ENCODE results near the gene TUBA1C.

TUBA1C gene

GRCh38 chr12:49264873-49265792 is at the start of gene TUBA1C:
Gene TUBA1C, plus strand, starts transcription at chr12:49265082. Its CDS starts 100 bp downstream, at chr12:49265182.
- Histone ChIP-seq H3K27me3 (ENCODE audit: control insufficient read depth, insufficient read depth, low read length) (no peaks in the 10 kb centered on the region), H3K9ac (ENCODE audit: low read length) (peak within 1 kb of the TSS; percentile 99), H3K9me3 (ENCODE audit: control insufficient read depth, low read length) (no peaks in the 10 kb centered on the region), H3K4me1 (ENCODE audit: control insufficient read depth, insufficient read depth, low read length) (peaks cover 26% of the 10 kb centered on the region), H3K36me3 (ENCODE audit: control insufficient read depth, insufficient read depth, low read length) (no peaks in the 10 kb centered on the region), H3K4me3 (ENCODE audit: low read length) (peak within 1 kb of the TSS; percentile 97)

GRCh38 chr12:49219417-49220026 is 45.4 kb upstream of the TUBA1C start:
- no peaks in the 10 kb centered on the region for H3K27me3 ChIP-seq (ENCODE audit: control insufficient read depth, insufficient read depth, low read length)
- no peaks in the 10 kb centered on the region for H3K36me3 ChIP-seq (ENCODE audit: control insufficient read depth, insufficient read depth, low read length)
- H3K4me1 ChIP-seq (ENCODE audit: control insufficient read depth, insufficient read depth, low read length), result peaks cover 6% of the 10 kb centered on the region
- no peak overlapping the region for H3K4me3 ChIP-seq (ENCODE audit: low read length)
- no peak overlapping the region for H3K9ac ChIP-seq (ENCODE audit: low read length)
- H3K9me3 ChIP-seq (ENCODE audit: control insufficient read depth, low read length), result no peaks in the 10 kb centered on the region

GRCh38 chr12:49220972-49221371 is 43.9 kb upstream of the TUBA1C start:
- H3K27me3 ChIP-seq (ENCODE audit: control insufficient read depth, insufficient read depth, low read length), result no peaks in the 10 kb centered on the region
- no peaks in the 10 kb centered on the region for H3K36me3 ChIP-seq (ENCODE audit: control insufficient read depth, insufficient read depth, low read length)
- H3K4me1 ChIP-seq (ENCODE audit: control insufficient read depth, insufficient read depth, low read length), result peaks cover 4% of the 10 kb centered on the region
- no peaks in the 10 kb centered on the region for H3K9me3 ChIP-seq (ENCODE audit: control insufficient read depth, low read length)
- H3K4me3 ChIP-seq (ENCODE audit: low read length), result no peak overlapping the region
- H3K9ac ChIP-seq (ENCODE audit: low read length), result no peak overlapping the region

- Histone ChIP-seq H3K9ac (ENCODE audit: low read length) (no peak overlapping the region), H3K27me3 (ENCODE audit: control insufficient read depth, insufficient read depth, low read length) (no peaks in the 10 kb centered on the region), H3K4me1 (ENCODE audit: control insufficient read depth, insufficient read depth, low read length) (peaks cover 4% of the 10 kb centered on the region), H3K36me3 (ENCODE audit: control insufficient read depth, insufficient read depth, low read length) (no peaks in the 10 kb centered on the region), H3K9me3 (ENCODE audit: control insufficient read depth, low read length) (no peaks in the 10 kb centered on the region), H3K4me3 (ENCODE audit: low read length) (no peak overlapping the region)
These were observed 41.8 kb upstream of the TUBA1C start for GRCh38 chr12:49223122-49223521.

GRCh38 chr12:49223590-49224369 is 41.1 kb upstream of the TUBA1C start:
- H3K27me3 ChIP-seq (ENCODE audit: control insufficient read depth, insufficient read depth, low read length), result no peaks in the 10 kb centered on the region
- H3K4me1 ChIP-seq (ENCODE audit: control insufficient read depth, insufficient read depth, low read length), result peaks cover 4% of the 10 kb centered on the region
- no peaks in the 10 kb centered on the region for H3K36me3 ChIP-seq (ENCODE audit: control insufficient read depth, insufficient read depth, low read length)
- H3K4me3 ChIP-seq (ENCODE audit: low read length), result no peak overlapping the region
- no peaks in the 10 kb centered on the region for H3K9me3 ChIP-seq (ENCODE audit: control insufficient read depth, low read length)
- no peak overlapping the region for H3K9ac ChIP-seq (ENCODE audit: low read length)

GRCh38 chr12:49225576-49226166 is 39.2 kb upstream of the TUBA1C start:
- Histone ChIP-seq H3K9me3 (ENCODE audit: control insufficient read depth, low read length) (no peaks in the 10 kb centered on the region), H3K36me3 (ENCODE audit: control insufficient read depth, insufficient read depth, low read length) (no peaks in the 10 kb centered on the region), H3K4me3 (ENCODE audit: low read length) (no peak overlapping the region), H3K9ac (ENCODE audit: low read length) (no peak overlapping the region), H3K4me1 (ENCODE audit: control insufficient read depth, insufficient read depth, low read length) (peaks cover 4% of the 10 kb centered on the region), H3K27me3 (ENCODE audit: control insufficient read depth, insufficient read depth, low read length) (no peaks in the 10 kb centered on the region)

GRCh38 chr12:49227713-49228112 is 37.2 kb upstream of the TUBA1C start:
- Histone ChIP-seq H3K9me3 (ENCODE audit: control insufficient read depth, low read length) (no peaks in the 10 kb centered on the region), H3K27me3 (ENCODE audit: control insufficient read depth, insufficient read depth, low read length) (no peaks in the 10 kb centered on the region), H3K36me3 (ENCODE audit: control insufficient read depth, insufficient read depth, low read length) (no peaks in the 10 kb centered on the region), H3K4me1 (ENCODE audit: control insufficient read depth, insufficient read depth, low read length) (peaks cover 4% of the 10 kb centered on the region), H3K4me3 (ENCODE audit: low read length) (no peak overlapping the region), H3K9ac (ENCODE audit: low read length) (no peak overlapping the region)

- Histone ChIP-seq H3K4me3 (ENCODE audit: low read length) (no peak overlapping the region), H3K9me3 (ENCODE audit: control insufficient read depth, low read length) (no peaks in the 10 kb centered on the region), H3K4me1 (ENCODE audit: control insufficient read depth, insufficient read depth, low read length) (peaks cover 4% of the 10 kb centered on the region), H3K27me3 (ENCODE audit: control insufficient read depth, insufficient read depth, low read length) (no peaks in the 10 kb centered on the region), H3K9ac (ENCODE audit: low read length) (no peak overlapping the region), H3K36me3 (ENCODE audit: control insufficient read depth, insufficient read depth, low read length) (no peaks in the 10 kb centered on the region)
These were observed 36.2 kb upstream of the TUBA1C start for GRCh38 chr12:49228653-49229052.

- Histone ChIP-seq H3K36me3 (ENCODE audit: control insufficient read depth, insufficient read depth, low read length) (no peaks in the 10 kb centered on the region), H3K9ac (ENCODE audit: low read length) (no peak overlapping the region), H3K27me3 (ENCODE audit: control insufficient read depth, insufficient read depth, low read length) (no peaks in the 10 kb centered on the region), H3K4me1 (ENCODE audit: control insufficient read depth, insufficient read depth, low read length) (peaks cover 10% of the 10 kb centered on the region), H3K9me3 (ENCODE audit: control insufficient read depth, low read length) (no peaks in the 10 kb centered on the region), H3K4me3 (ENCODE audit: low read length) (no peak overlapping the region)
These were observed 34.6 kb upstream of the TUBA1C start for GRCh38 chr12:49230176-49230804.

GRCh38 chr12:49230805-49231194 is 34.1 kb upstream of the TUBA1C start:
- H3K9ac ChIP-seq (ENCODE audit: low read length), result no peak overlapping the region
- no peaks in the 10 kb centered on the region for H3K9me3 ChIP-seq (ENCODE audit: control insufficient read depth, low read length)
- H3K4me1 ChIP-seq (ENCODE audit: control insufficient read depth, insufficient read depth, low read length), result peaks cover 7% of the 10 kb centered on the region
- H3K36me3 ChIP-seq (ENCODE audit: control insufficient read depth, insufficient read depth, low read length), result no peaks in the 10 kb centered on the region
- no peaks in the 10 kb centered on the region for H3K27me3 ChIP-seq (ENCODE audit: control insufficient read depth, insufficient read depth, low read length)
- no peak overlapping the region for H3K4me3 ChIP-seq (ENCODE audit: low read length)

GRCh38 chr12:49231878-49232655 is 32.8 kb upstream of the TUBA1C start:
- no peaks in the 10 kb centered on the region for H3K9me3 ChIP-seq (ENCODE audit: control insufficient read depth, low read length)
- H3K4me1 ChIP-seq (ENCODE audit: control insufficient read depth, insufficient read depth, low read length), result peaks cover 6% of the 10 kb centered on the region
- H3K9ac ChIP-seq (ENCODE audit: low read length), result no peak overlapping the region
- H3K27me3 ChIP-seq (ENCODE audit: control insufficient read depth, insufficient read depth, low read length), result no peaks in the 10 kb centered on the region
- no peak overlapping the region for H3K4me3 ChIP-seq (ENCODE audit: low read length)
- H3K36me3 ChIP-seq (ENCODE audit: control insufficient read depth, insufficient read depth, low read length), result no peaks in the 10 kb centered on the region

Data from mucosa of stomach (tissue), 1 donor.